Adipose tissue (tissue), 3 donors: ENCODE measurements around the gene IGSF9B. TPM values are rescaled to one million over a fixed set of nuclear protein-coding genes. Genes with fewer than 3 reads are reported as not detected.
"Not testable (repeated sequence)": the region's sequence is repeated elsewhere in the genome, so short reads cannot be mapped to it uniquely, and the experiment has no call there.

Source experiments
- H3K27ac ChIP-seq: one replicate; pipeline ENCODE4 v1.5.1; 2013; ENCODE audit warnings: low read depth, low read length
- WGBS, 3 donors: extraction: QIAGEN DNeasy Blood & Tissue Kit; methylation state at CpG; one replicate each; pipeline ENCODE4 v1.1.7; 2013; 5-methylcytosine and 5-hydroxymethylcytosine counted together
- polyA plus RNA-seq, 3 donors: library from polyadenylated mRNA; stranded (reverse); fragments of 200-250 nt; gene quantifications; one replicate each; pipeline ENCODE4 v1.2.3, GENCODE V29; 2013
- donor health status: healthy with polysubstance abuse.
- donor health status: Bipolar disorder and iron deficiency.
- donor health status: healthy.

IGSF9B gene
- 1 to 10 TPM in 1 of 3 donors, under 1 TPM in 2; 0.71 to 2.6 (median 0.97) TPM for polyA plus RNA-seq

- WGBS, 3 donors, result 0 to 1% (median 1%) methylated on average over 83 to 100 of the region's 100 CpGs
- H3K27ac ChIP-seq, result no peak within 1 kb of the TSS
These were observed at the start of gene IGSF9B for GRCh38 chr11:133956650-133957633. IGSF9B (minus strand) TSS chr11:133956968; CDS start chr11:133956754, 214 bp downstream.

- H3K27ac ChIP-seq, result no peak overlapping the region
- WGBS, 3 donors, result 37 to 48% (median 40%) methylated on average over 10 of the region's 10 CpGs
These were observed 47.9 kb upstream of the IGSF9B start for GRCh38 chr11:134004496-134005172.

GRCh38 chr11:134003792-134004495, 47.2 kb upstream of the IGSF9B start:
- WGBS, 3 donors, result 53 to 67% (median 57%) methylated on average over 9 of the region's 9 CpGs
- H3K27ac ChIP-seq, result no peak overlapping the region

- H3K27ac ChIP-seq, result not testable (repeated sequence)
- 94 to 97% (median 94%) methylated on average over 27 to 37 of the region's 37 CpGs for WGBS, 3 donors
These were observed 46.1 kb upstream of the IGSF9B start for GRCh38 chr11:134002819-134003218.

- WGBS, 3 donors, result 63 to 75% (median 68%) methylated on average over 10 of the region's 10 CpGs
- not testable (repeated sequence) for H3K27ac ChIP-seq
These were observed 45.6 kb upstream of the IGSF9B start for GRCh38 chr11:134002338-134002737.

GRCh38 chr11:134001596-134001995, 44.8 kb upstream of the IGSF9B start:
- WGBS, 3 donors, result 79 to 89% (median 84%) methylated on average over 6 of the region's 6 CpGs
- no peak overlapping the region for H3K27ac ChIP-seq

GRCh38 chr11:134001088-134001487, 44.3 kb upstream of the IGSF9B start:
- no peak overlapping the region for H3K27ac ChIP-seq
- WGBS, 3 donors, result 70 to 77% (median 74%) methylated on average over 6 of the region's 6 CpGs

- 65 to 80% (median 73%) methylated on average over 11 of the region's 11 CpGs for WGBS, 3 donors
- no peak overlapping the region for H3K27ac ChIP-seq
These were observed 42.6 kb upstream of the IGSF9B start for GRCh38 chr11:133999355-133999754.

- no peak overlapping the region for H3K27ac ChIP-seq
- WGBS, 3 donors, result 58 to 68% (median 59%) methylated on average over 5 of the region's 5 CpGs
These were observed 40.8 kb upstream of the IGSF9B start for GRCh38 chr11:133997554-133997953.

- 70 to 80% (median 76%) methylated on average over 10 of the region's 10 CpGs for WGBS, 3 donors
These were observed 39.9 kb upstream of the IGSF9B start for GRCh38 chr11:133996671-133997070.

GRCh38 chr11:133995066-133995465, 38.3 kb upstream of the IGSF9B start:
- 68 to 76% (median 75%) methylated on average over 8 of the region's 8 CpGs for WGBS, 3 donors
- no peak overlapping the region for H3K27ac ChIP-seq

More at GRCh38 chr11:133996671-133997070, 39.9 kb upstream of the IGSF9B start:
- H3K27ac ChIP-seq, result no peak overlapping the region

GRCh38 chr11:133993921-133994320, 37.2 kb upstream of the IGSF9B start:
- no peak overlapping the region for H3K27ac ChIP-seq
- 87 to 94% (median 90%) methylated on average over 13 of the region's 13 CpGs for WGBS, 3 donors

- H3K27ac ChIP-seq, result no peak overlapping the region
- WGBS, 3 donors, result 86 to 88% (median 87%) methylated on average over 7 of the region's 7 CpGs
These were observed 36.3 kb upstream of the IGSF9B start for GRCh38 chr11:133993107-133993506.

GRCh38 chr11:133992121-133992520, 35.4 kb upstream of the IGSF9B start:
- no peak overlapping the region for H3K27ac ChIP-seq
- 51 to 56% (median 53%) methylated on average over 4 of the region's 4 CpGs for WGBS, 3 donors

- whole genome bisulfite sequencing, 3 donors, result 57 to 67% (median 63%) methylated on average over 12 of the region's 12 CpGs
- no peak overlapping the region for H3K27ac ChIP-seq
These were observed 34.3 kb upstream of the IGSF9B start for GRCh38 chr11:133991101-133991500.

- 80 to 86% (median 81%) methylated on average over 10 of the region's 10 CpGs for WGBS, 3 donors
- H3K27ac ChIP-seq, result no peak overlapping the region
These were observed 33.7 kb upstream of the IGSF9B start for GRCh38 chr11:133990501-133990900.

- WGBS, 3 donors, result 73 to 88% (median 82%) methylated on average over 22 of the region's 22 CpGs
- no peak overlapping the region for H3K27ac ChIP-seq
These were observed 32.1 kb upstream of the IGSF9B start for GRCh38 chr11:133988686-133989410.

- no peak overlapping the region for H3K27ac ChIP-seq
- WGBS, 3 donors, result 86 to 91% (median 89%) methylated on average over 8 of the region's 8 CpGs
These were observed 30.4 kb upstream of the IGSF9B start for GRCh38 chr11:133987171-133987570.
